ENCODE data around the gene RASGRF1. TPM values are rescaled to one million over a fixed set of nuclear protein-coding genes. Genes with fewer than 3 reads are reported as not detected.
"Not testable (repeated sequence)": the region's sequence is repeated elsewhere in the genome, so short reads cannot be mapped to it uniquely, and the experiment has no call there.

The RASGRF1 gene
- total RNA-seq, 1 donor from 2014 or later = 0.48 TPM

GRCh38 chr15:78929536-78930264 lies 160.9 kb downstream of the RASGRF1 start:
- no peak for TF ChIP-seq CTCF (IDR thresholded peaks at IDR 0.05)
- H3K36me3 Mint-ChIP-seq (ENCODE audit: unreplicated experiment) = peaks cover 5% of the 10 kb centered on the region
- H3K27ac Mint-ChIP-seq (ENCODE audit: unreplicated experiment) = no peak overlapping the region
- H3K9me3 Mint-ChIP-seq (ENCODE audit: unreplicated experiment) = no peaks in the 10 kb centered on the region
- no peak for DNase-seq (ENCODE audit: extremely low spot score, unreplicated experiment)
- H3K4me1 Mint-ChIP-seq (ENCODE audit: unreplicated experiment) = peaks cover 6% of the 10 kb centered on the region
- peaks cover 10% of the 10 kb centered on the region for H3K27me3 Mint-ChIP-seq (ENCODE audit: unreplicated experiment)
- no peak overlapping the region for H3K4me3 Mint-ChIP-seq (ENCODE audit: unreplicated experiment)

- H3K9me3 Mint-ChIP-seq (ENCODE audit: unreplicated experiment) = no peaks in the 10 kb centered on the region
- no peak for DNase-seq (ENCODE audit: extremely low spot score, unreplicated experiment)
- no peak overlapping the region for H3K4me3 Mint-ChIP-seq (ENCODE audit: unreplicated experiment)
- peaks cover 2% of the 10 kb centered on the region for H3K4me1 Mint-ChIP-seq (ENCODE audit: unreplicated experiment)
- H3K27me3 Mint-ChIP-seq (ENCODE audit: unreplicated experiment) = peaks cover 5% of the 10 kb centered on the region
- H3K27ac Mint-ChIP-seq (ENCODE audit: unreplicated experiment) = no peak overlapping the region
- H3K36me3 Mint-ChIP-seq (ENCODE audit: unreplicated experiment) = peaks cover 8% of the 10 kb centered on the region
- no peak for TF ChIP-seq CTCF (IDR thresholded peaks at IDR 0.05)
Observed at GRCh38 chr15:78928616-78929093, 161.9 kb downstream of the RASGRF1 start.

GRCh38 chr15:78928176-78928575 lies 162.4 kb downstream of the RASGRF1 start:
- H3K4me3 Mint-ChIP-seq (ENCODE audit: unreplicated experiment); H3K4me1 Mint-ChIP-seq (ENCODE audit: unreplicated experiment); H3K27ac Mint-ChIP-seq (ENCODE audit: unreplicated experiment): not testable (repeated sequence)

GRCh38 chr15:78927077-78927790 lies 163.3 kb downstream of the RASGRF1 start:
- Mint-ChIP-seq H3K9me3 (ENCODE audit: unreplicated experiment) (no peaks in the 10 kb centered on the region), H3K27ac (ENCODE audit: unreplicated experiment) (no peak overlapping the region), H3K27me3 (ENCODE audit: unreplicated experiment) (peaks cover 2% of the 10 kb centered on the region), H3K4me1 (ENCODE audit: unreplicated experiment) (peaks cover 2% of the 10 kb centered on the region), H3K4me3 (ENCODE audit: unreplicated experiment) (no peak overlapping the region), H3K36me3 (ENCODE audit: unreplicated experiment) (peaks cover 14% of the 10 kb centered on the region)
- TF ChIP-seq CTCF (IDR thresholded peaks at IDR 0.05) = no peak
- no peak for DNase-seq (ENCODE audit: extremely low spot score, unreplicated experiment)

More at GRCh38 chr15:78928176-78928575, 162.4 kb downstream of the RASGRF1 start:
- H3K27me3 Mint-ChIP-seq (ENCODE audit: unreplicated experiment); H3K9me3 Mint-ChIP-seq (ENCODE audit: unreplicated experiment); DNase-seq (ENCODE audit: extremely low spot score, unreplicated experiment): not testable (repeated sequence)
- H3K36me3 Mint-ChIP-seq (ENCODE audit: unreplicated experiment) = peaks cover 10% of the 10 kb centered on the region

- peaks cover 24% of the 10 kb centered on the region for H3K36me3 Mint-ChIP-seq (ENCODE audit: unreplicated experiment)
- H3K27ac Mint-ChIP-seq (ENCODE audit: unreplicated experiment) = no peak overlapping the region
- H3K4me3 Mint-ChIP-seq (ENCODE audit: unreplicated experiment) = no peak overlapping the region
- DNase-seq (ENCODE audit: extremely low spot score, unreplicated experiment) = no peak
- no peaks in the 10 kb centered on the region for H3K9me3 Mint-ChIP-seq (ENCODE audit: unreplicated experiment)
- H3K4me1 Mint-ChIP-seq (ENCODE audit: unreplicated experiment) = peaks cover 2% of the 10 kb centered on the region
- TF ChIP-seq CTCF (IDR thresholded peaks at IDR 0.05) = no peak
- H3K27me3 Mint-ChIP-seq (ENCODE audit: unreplicated experiment) = peaks cover under 1% of the 10 kb centered on the region
Observed at GRCh38 chr15:78925956-78926743, 164.4 kb downstream of the RASGRF1 start.
